Measurements from ENCODE around the gene GID8.
A peak's percentile ranks its signal among the peaks of the same experiment; 100 is the strongest.

GID8 gene

GRCh38 chr20:62945771-62946339, 7.9 kb downstream of the GID8 start:
- Histone ChIP-seq H2AFZ (ENCODE audit: low read length, unreplicated experiment) (no peak overlapping the region), H3K4me3 (ENCODE audit: low read depth, low read length) (no peak overlapping the region), H3K4me1 (ENCODE audit: control insufficient read depth, insufficient read depth, low read length, unreplicated experiment) (no peaks in the 10 kb centered on the region), H3K79me2 (ENCODE audit: control insufficient read depth, insufficient read depth, low read length, unreplicated experiment) (peaks cover 22% of the 10 kb centered on the region), H3K36me3 (ENCODE audit: insufficient read depth, low read length) (peaks cover 69% of the 10 kb centered on the region), H3K27me3 (ENCODE audit: insufficient read depth, low read length) (no peaks in the 10 kb centered on the region), H3K27ac (ENCODE audit: low read depth, low read length) (no peak overlapping the region)

GRCh38 chr20:62946918-62947317, 9.0 kb downstream of the GID8 start:
- Histone ChIP-seq H3K4me1 (ENCODE audit: control insufficient read depth, insufficient read depth, low read length, unreplicated experiment) (no peaks in the 10 kb centered on the region), H3K36me3 (ENCODE audit: insufficient read depth, low read length) (peaks cover 62% of the 10 kb centered on the region), H3K27ac (ENCODE audit: low read depth, low read length) (no peak overlapping the region), H3K4me3 (ENCODE audit: low read depth, low read length) (no peak overlapping the region), H3K79me2 (ENCODE audit: control insufficient read depth, insufficient read depth, low read length, unreplicated experiment) (peaks cover 11% of the 10 kb centered on the region), H3K27me3 (ENCODE audit: insufficient read depth, low read length) (no peaks in the 10 kb centered on the region), H2AFZ (ENCODE audit: low read length, unreplicated experiment) (no peak overlapping the region)

- no peak overlapping the region for H3K4me3 ChIP-seq (ENCODE audit: low read depth, low read length)
- no peaks in the 10 kb centered on the region for H3K4me1 ChIP-seq (ENCODE audit: control insufficient read depth, insufficient read depth, low read length, unreplicated experiment)
- peaks cover 7% of the 10 kb centered on the region for H3K79me2 ChIP-seq (ENCODE audit: control insufficient read depth, insufficient read depth, low read length, unreplicated experiment)
- no peaks in the 10 kb centered on the region for H3K27me3 ChIP-seq (ENCODE audit: insufficient read depth, low read length)
- peaks cover 60% of the 10 kb centered on the region for H3K36me3 ChIP-seq (ENCODE audit: insufficient read depth, low read length)
- H3K27ac ChIP-seq (ENCODE audit: low read depth, low read length): no peak overlapping the region
- no peak overlapping the region for H2AFZ ChIP-seq (ENCODE audit: low read length, unreplicated experiment)
Measured at GRCh38 chr20:62947532-62948300, 9.8 kb downstream of the GID8 start.

GRCh38 chr20:62949153-62949821, 11.3 kb downstream of the GID8 start:
- Histone ChIP-seq H3K79me2 (ENCODE audit: control insufficient read depth, insufficient read depth, low read length, unreplicated experiment) (peaks cover 5% of the 10 kb centered on the region), H2AFZ (ENCODE audit: low read length, unreplicated experiment) (no peak overlapping the region), H3K36me3 (ENCODE audit: insufficient read depth, low read length) (peaks cover 52% of the 10 kb centered on the region), H3K4me1 (ENCODE audit: control insufficient read depth, insufficient read depth, low read length, unreplicated experiment) (peaks cover under 1% of the 10 kb centered on the region), H3K27me3 (ENCODE audit: insufficient read depth, low read length) (no peaks in the 10 kb centered on the region), H3K4me3 (ENCODE audit: low read depth, low read length) (no peak overlapping the region), H3K27ac (ENCODE audit: low read depth, low read length) (no peak overlapping the region)

GRCh38 chr20:62949962-62950361, 12.0 kb downstream of the GID8 start:
- Histone ChIP-seq H3K36me3 (ENCODE audit: insufficient read depth, low read length) (peaks cover 49% of the 10 kb centered on the region), H3K79me2 (ENCODE audit: control insufficient read depth, insufficient read depth, low read length, unreplicated experiment) (peaks cover 11% of the 10 kb centered on the region)

GRCh38 chr20:62950741-62951140, 12.8 kb downstream of the GID8 start:
- H3K27ac ChIP-seq (ENCODE audit: low read depth, low read length): no peak overlapping the region
- no peaks in the 10 kb centered on the region for H3K27me3 ChIP-seq (ENCODE audit: insufficient read depth, low read length)
- no peak overlapping the region for H2AFZ ChIP-seq (ENCODE audit: low read length, unreplicated experiment)
- peaks cover 19% of the 10 kb centered on the region for H3K79me2 ChIP-seq (ENCODE audit: control insufficient read depth, insufficient read depth, low read length, unreplicated experiment)
- H3K4me1 ChIP-seq (ENCODE audit: control insufficient read depth, insufficient read depth, low read length, unreplicated experiment): peaks cover 5% of the 10 kb centered on the region
- no peak overlapping the region for H3K4me3 ChIP-seq (ENCODE audit: low read depth, low read length)
- peaks cover 46% of the 10 kb centered on the region for H3K36me3 ChIP-seq (ENCODE audit: insufficient read depth, low read length)

More at GRCh38 chr20:62949962-62950361, 12.0 kb downstream of the GID8 start:
- H3K27me3 ChIP-seq (ENCODE audit: insufficient read depth, low read length): no peaks in the 10 kb centered on the region
- no peak overlapping the region for H2AFZ ChIP-seq (ENCODE audit: low read length, unreplicated experiment)
- H3K4me1 ChIP-seq (ENCODE audit: control insufficient read depth, insufficient read depth, low read length, unreplicated experiment): peaks cover 5% of the 10 kb centered on the region
- no peak overlapping the region for H3K27ac ChIP-seq (ENCODE audit: low read depth, low read length)
- no peak overlapping the region for H3K4me3 ChIP-seq (ENCODE audit: low read depth, low read length)

GRCh38 chr20:62951143-62951895, 13.4 kb downstream of the GID8 start:
- H3K4me1 ChIP-seq (ENCODE audit: control insufficient read depth, insufficient read depth, low read length, unreplicated experiment): peaks cover 5% of the 10 kb centered on the region
- peaks cover 21% of the 10 kb centered on the region for H3K79me2 ChIP-seq (ENCODE audit: control insufficient read depth, insufficient read depth, low read length, unreplicated experiment)
- H3K4me3 ChIP-seq (ENCODE audit: low read depth, low read length): peak overlapping the region; percentile 79
- no peaks in the 10 kb centered on the region for H3K27me3 ChIP-seq (ENCODE audit: insufficient read depth, low read length)
- peaks cover 40% of the 10 kb centered on the region for H3K36me3 ChIP-seq (ENCODE audit: insufficient read depth, low read length)
- no peak overlapping the region for H2AFZ ChIP-seq (ENCODE audit: low read length, unreplicated experiment)
- H3K27ac ChIP-seq (ENCODE audit: low read depth, low read length): no peak overlapping the region

GRCh38 chr20:62951896-62952372, 14.0 kb downstream of the GID8 start:
- H2AFZ ChIP-seq (ENCODE audit: low read length, unreplicated experiment): peak overlapping the region; percentile 43
- H3K27me3 ChIP-seq (ENCODE audit: insufficient read depth, low read length): no peaks in the 10 kb centered on the region
- H3K79me2 ChIP-seq (ENCODE audit: control insufficient read depth, insufficient read depth, low read length, unreplicated experiment): peaks cover 21% of the 10 kb centered on the region
- peaks cover 35% of the 10 kb centered on the region for H3K36me3 ChIP-seq (ENCODE audit: insufficient read depth, low read length)
- peak overlapping the region; percentile 55 for H3K27ac ChIP-seq (ENCODE audit: low read depth, low read length)
- peaks cover 5% of the 10 kb centered on the region for H3K4me1 ChIP-seq (ENCODE audit: control insufficient read depth, insufficient read depth, low read length, unreplicated experiment)
- peak overlapping the region; percentile 79 for H3K4me3 ChIP-seq (ENCODE audit: low read depth, low read length)

- no peaks in the 10 kb centered on the region for H3K27me3 ChIP-seq (ENCODE audit: insufficient read depth, low read length)
- H3K4me3 ChIP-seq (ENCODE audit: low read depth, low read length): peak within 1 kb of the TSS; percentile 79
- peak within 1 kb of the TSS; percentile 55 for H3K27ac ChIP-seq (ENCODE audit: low read depth, low read length)
- H2AFZ ChIP-seq (ENCODE audit: low read length, unreplicated experiment): peak within 1 kb of the TSS; percentile 43
- H3K4me1 ChIP-seq (ENCODE audit: control insufficient read depth, insufficient read depth, low read length, unreplicated experiment): peaks cover 5% of the 10 kb centered on the region
- peaks cover 21% of the 10 kb centered on the region for H3K79me2 ChIP-seq (ENCODE audit: control insufficient read depth, insufficient read depth, low read length, unreplicated experiment)
- H3K36me3 ChIP-seq (ENCODE audit: insufficient read depth, low read length): peaks cover 30% of the 10 kb centered on the region
Measured at GRCh38 chr20:62952373-62952967, 14.5 kb downstream of the GID8 start, which contains the start of gene SLC17A9. Gene SLC17A9 (plus strand): TSS chr20:62952709. CDS start chr20:62952831, 122 bp downstream.

Data from ACC112 (cell line).